ENCODE measurements around the gene KIAA0513.

The KIAA0513 gene

GRCh38 chr16:85072076-85072860, 44.7 kb downstream of the KIAA0513 start:
- no peak for DNase-seq (ENCODE audit: low spot score)

GRCh38 chr16:85072947-85073346, 45.4 kb downstream of the KIAA0513 start:
- DNase-seq (ENCODE audit: low spot score) = no peak

- DNase-seq (ENCODE audit: low spot score) = no peak
Measured at GRCh38 chr16:85074225-85074914, 46.8 kb downstream of the KIAA0513 start.

- DNase-seq (ENCODE audit: low spot score) = no peak
Measured at GRCh38 chr16:85075236-85075924, 47.8 kb downstream of the KIAA0513 start.

GRCh38 chr16:85077039-85077438, 49.4 kb downstream of the KIAA0513 start:
- DNase-seq (ENCODE audit: low spot score) = no peak

- DNase-seq (ENCODE audit: low spot score) = no peak
Measured at GRCh38 chr16:85077576-85078125, 50.1 kb downstream of the KIAA0513 start.

- no peak for DNase-seq (ENCODE audit: low spot score)
Measured at GRCh38 chr16:85078226-85078625, 50.6 kb downstream of the KIAA0513 start.

GRCh38 chr16:85078952-85079351, 51.4 kb downstream of the KIAA0513 start:
- DNase-seq (ENCODE audit: low spot score) = no peak

- DNase-seq (ENCODE audit: low spot score) = no peak
Measured at GRCh38 chr16:85079785-85080570, 52.4 kb downstream of the KIAA0513 start.

- no peak for DNase-seq (ENCODE audit: low spot score)
Measured at GRCh38 chr16:85081038-85081437, 53.4 kb downstream of the KIAA0513 start.

GRCh38 chr16:85081765-85082164, 54.2 kb downstream of the KIAA0513 start:
- no peak for DNase-seq (ENCODE audit: low spot score)

GRCh38 chr16:85082173-85083050, 54.8 kb downstream of the KIAA0513 start:
- no peak for DNase-seq (ENCODE audit: low spot score)

- DNase-seq (ENCODE audit: low spot score) = no peak
Measured at GRCh38 chr16:85083051-85083639, 55.5 kb downstream of the KIAA0513 start.

GRCh38 chr16:85084841-85085510, 57.4 kb downstream of the KIAA0513 start:
- no peak for DNase-seq (ENCODE audit: low spot score)

GRCh38 chr16:85085721-85086120, 58.1 kb downstream of the KIAA0513 start:
- DNase-seq (ENCODE audit: low spot score) = no peak

GRCh38 chr16:85086347-85087291, 59.0 kb downstream of the KIAA0513 start:
- no peak for DNase-seq (ENCODE audit: low spot score)

GRCh38 chr16:85087899-85088569, 60.4 kb downstream of the KIAA0513 start:
- DNase-seq (ENCODE audit: low spot score) = no peak

- DNase-seq (ENCODE audit: low spot score) = no peak
Measured at GRCh38 chr16:85088570-85089199, 61.1 kb downstream of the KIAA0513 start.

All from putamen (tissue), 1 donor.